ENCODE data around the gene RALGPS2. TPM values are rescaled to one million over a fixed set of nuclear protein-coding genes. Genes with fewer than 3 reads are reported as not detected.

The RALGPS2 gene
- polyA plus RNA-seq, 3 donors = 2.0 to 4.2 (median 2.3) TPM

DNA sequence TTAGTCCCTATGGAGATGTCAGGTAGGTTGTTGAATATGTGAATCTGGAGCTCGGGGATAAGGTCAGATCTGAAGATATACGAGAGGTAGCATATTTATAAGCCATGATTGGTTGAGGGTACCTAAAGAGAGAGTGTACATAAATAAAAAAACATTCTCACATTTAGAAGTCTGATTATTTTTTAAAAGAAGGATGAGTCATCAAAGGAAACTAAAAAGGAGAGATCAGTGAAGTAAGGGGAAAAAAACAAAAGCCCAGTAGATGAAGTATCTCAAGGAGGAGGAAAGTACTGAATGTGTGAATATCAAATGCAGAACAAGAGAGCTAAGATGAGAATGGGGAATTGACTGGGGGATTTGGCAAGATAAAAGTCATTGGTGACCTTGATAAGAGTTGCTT, 161.5 kb downstream of the RALGPS2 start:
- H3K27ac ChIP-seq (ENCODE audit: low read depth in 1 of 2, low read length in 2 of 2) = no peak overlapping the region
- peaks cover 0 to 6% of the 10 kb centered on the region in 2 donors for H3K36me3 ChIP-seq (replicated peaks in 1 of 2; ENCODE audit: control insufficient read depth in 1 of 2, insufficient read depth in 2 of 2, low read length in 2 of 2)
- H3K4me2 ChIP-seq (replicated peaks; ENCODE audit: extremely low read depth, low read length, poor library complexity, severe bottlenecking) = no peak overlapping the region
- no peaks in the 10 kb centered on the region for H3K79me2 ChIP-seq (ENCODE audit: insufficient read depth, low read length)
- Mint-ChIP-seq H3K4me3 (no peak overlapping the region), H3K27me3 (ENCODE audit: low read depth in 3 of 3) (no peaks in the 10 kb centered on the region), H3K9me3 (no peaks in the 10 kb centered on the region), H3K36me3 (peaks cover 18 to 22% of the 10 kb centered on the region in 2 donors), H3K4me1 (no peaks in the 10 kb centered on the region), H3K27ac (peak overlapping the region in 1 of 7 donors; percentile 19)
- no peak overlapping the region for H2AFZ ChIP-seq (ENCODE audit: insufficient read depth, low read depth, low read length, poor library complexity, severe bottlenecking)
- no peaks in the 10 kb centered on the region for H4K20me1 ChIP-seq (ENCODE audit: insufficient read depth, low read length)
- no peaks in the 10 kb centered on the region for H3K4me1 ChIP-seq (ENCODE audit: control insufficient read depth in 1 of 2, insufficient read depth in 2 of 2, low read length in 2 of 2)
- WGBS (ENCODE audit: insufficient coverage) = 80% methylated on average over 1 of the region's 2 CpGs
- intact Hi-C loops (cut with micrococcal nuclease) = no loop called here
- no peaks in the 10 kb centered on the region for H3K27me3 ChIP-seq (ENCODE audit: control insufficient read depth in 2 of 2, insufficient read depth in 2 of 2, low read length in 2 of 2)
- DNase-seq = no peak
- no peak overlapping the region for H3K4me3 ChIP-seq (replicated peaks in 1 of 3; ENCODE audit: low read depth in 2 of 3, low read length in 3 of 3)
- TF ChIP-seq, protein P1, sequence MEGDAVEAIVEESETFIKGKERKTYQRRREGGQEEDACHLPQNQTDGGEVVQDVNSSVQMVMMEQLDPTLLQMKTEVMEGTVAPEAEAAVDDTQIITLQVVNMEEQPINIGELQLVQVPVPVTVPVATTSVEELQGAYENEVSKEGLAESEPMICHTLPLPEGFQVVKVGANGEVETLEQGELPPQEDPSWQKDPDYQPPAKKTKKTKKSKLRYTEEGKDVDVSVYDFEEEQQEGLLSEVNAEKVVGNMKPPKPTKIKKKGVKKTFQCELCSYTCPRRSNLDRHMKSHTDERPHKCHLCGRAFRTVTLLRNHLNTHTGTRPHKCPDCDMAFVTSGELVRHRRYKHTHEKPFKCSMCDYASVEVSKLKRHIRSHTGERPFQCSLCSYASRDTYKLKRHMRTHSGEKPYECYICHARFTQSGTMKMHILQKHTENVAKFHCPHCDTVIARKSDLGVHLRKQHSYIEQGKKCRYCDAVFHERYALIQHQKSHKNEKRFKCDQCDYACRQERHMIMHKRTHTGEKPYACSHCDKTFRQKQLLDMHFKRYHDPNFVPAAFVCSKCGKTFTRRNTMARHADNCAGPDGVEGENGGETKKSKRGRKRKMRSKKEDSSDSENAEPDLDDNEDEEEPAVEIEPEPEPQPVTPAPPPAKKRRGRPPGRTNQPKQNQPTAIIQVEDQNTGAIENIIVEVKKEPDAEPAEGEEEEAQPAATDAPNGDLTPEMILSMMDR (IDR thresholded peaks at IDR 0.05) = no peak
- no peaks in the 10 kb centered on the region for H3K9me3 ChIP-seq (replicated peaks in 1 of 2; ENCODE audit: control insufficient read depth in 1 of 2, insufficient read depth in 1 of 2, low read length in 2 of 2)
- H3K9ac ChIP-seq (ENCODE audit: insufficient read depth, low read length, poor library complexity, severe bottlenecking) = no peak overlapping the region

DNA sequence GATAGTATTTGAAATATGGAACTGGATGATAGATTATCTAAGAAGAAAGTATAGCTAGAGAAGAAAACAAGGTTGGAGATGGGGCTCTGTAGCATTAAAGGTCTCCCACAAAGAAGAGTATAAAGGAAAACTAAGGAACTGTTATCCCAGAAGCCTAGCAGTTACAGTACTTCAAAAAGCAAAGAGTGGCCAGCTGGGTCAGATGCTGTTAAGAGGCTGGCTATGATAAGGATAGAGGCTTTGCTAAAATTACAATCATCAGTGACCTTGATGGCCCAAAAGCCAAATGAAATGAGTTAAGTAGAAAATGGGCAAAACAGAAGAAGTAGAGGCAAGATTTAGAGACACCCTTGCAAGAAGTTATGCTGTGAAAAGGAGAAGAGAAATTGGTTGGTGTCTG, 170.9 kb downstream of the RALGPS2 start:
- Mint-ChIP-seq H3K9me3 (peaks cover 0 to 2% (median 0%) of the 10 kb centered on the region in 7 donors), H3K4me1 (no peaks in the 10 kb centered on the region), H3K4me3 (no peak overlapping the region), H3K27me3 (ENCODE audit: low read depth in 3 of 3) (no peaks in the 10 kb centered on the region), H3K27ac (no peak overlapping the region), H3K36me3 (peaks cover 15 to 23% of the 10 kb centered on the region in 2 donors)
- TF ChIP-seq, protein P1 (IDR thresholded peaks at IDR 0.05) = no peak
- H3K4me2 ChIP-seq (replicated peaks; ENCODE audit: extremely low read depth, low read length, poor library complexity, severe bottlenecking) = no peak overlapping the region
- H3K27me3 ChIP-seq (ENCODE audit: control insufficient read depth in 2 of 2, insufficient read depth in 2 of 2, low read length in 2 of 2) = no peaks in the 10 kb centered on the region
- H3K9me3 ChIP-seq (replicated peaks in 1 of 2; ENCODE audit: control insufficient read depth in 1 of 2, insufficient read depth in 1 of 2, low read length in 2 of 2) = no peaks in the 10 kb centered on the region
- no peak overlapping the region for H2AFZ ChIP-seq (ENCODE audit: insufficient read depth, low read depth, low read length, poor library complexity, severe bottlenecking)
- no peak for DNase-seq
- intact Hi-C loops (cut with micrococcal nuclease) = no loop called here
- H3K36me3 ChIP-seq (replicated peaks in 1 of 2; ENCODE audit: control insufficient read depth in 1 of 2, insufficient read depth in 2 of 2, low read length in 2 of 2) = peaks cover 0 to 6% of the 10 kb centered on the region in 2 donors
- H3K79me2 ChIP-seq (ENCODE audit: insufficient read depth, low read length) = no peaks in the 10 kb centered on the region
- H3K9ac ChIP-seq (ENCODE audit: insufficient read depth, low read length, poor library complexity, severe bottlenecking) = no peak overlapping the region
- H3K27ac ChIP-seq (ENCODE audit: low read depth in 1 of 2, low read length in 2 of 2) = no peak overlapping the region
- H3K4me1 ChIP-seq (ENCODE audit: control insufficient read depth in 1 of 2, insufficient read depth in 2 of 2, low read length in 2 of 2) = no peaks in the 10 kb centered on the region
- H3K4me3 ChIP-seq (replicated peaks in 1 of 3; ENCODE audit: low read depth in 2 of 3, low read length in 3 of 3) = no peak overlapping the region
- no peaks in the 10 kb centered on the region for H4K20me1 ChIP-seq (ENCODE audit: insufficient read depth, low read length)
